Stimulated activated CD4-positive, alpha-beta T cell treated with anti-CD3 and anti-CD28 coated beads, Interleukin-15, amount 100 ng/mL, for 1 hour (primary cell): Measurements from ENCODE around the gene HPCA.
"Not testable (repeated sequence)": the region's sequence is repeated elsewhere in the genome, so short reads cannot be mapped to it uniquely, and the experiment has no call there.

Source experiments
- DNase-seq, 2 donors: peaks; one replicate each; pipeline ENCODE4 v3.0.0-alpha.2; 2020; ENCODE audit warnings: low read depth in 1 of 2, low spot score in 1 of 2

Gene HPCA

GRCh38 chr1:32900956-32901822, 14.9 kb downstream of the HPCA start, which contains the start of gene TMEM54:
TMEM54 (minus strand) TSS chr1:32901389; CDS start chr1:32901238, 151 bp downstream.
- DNase-seq = no peak

GRCh38 chr1:32901823-32902534, 15.7 kb downstream of the HPCA start:
- DNase-seq = no peak

GRCh38 chr1:32902535-32902920, 16.2 kb downstream of the HPCA start:
- no peak for DNase-seq

- DNase-seq = no peak
These were observed 17.9 kb downstream of the HPCA start for GRCh38 chr1:32903991-32904785.

DNA sequence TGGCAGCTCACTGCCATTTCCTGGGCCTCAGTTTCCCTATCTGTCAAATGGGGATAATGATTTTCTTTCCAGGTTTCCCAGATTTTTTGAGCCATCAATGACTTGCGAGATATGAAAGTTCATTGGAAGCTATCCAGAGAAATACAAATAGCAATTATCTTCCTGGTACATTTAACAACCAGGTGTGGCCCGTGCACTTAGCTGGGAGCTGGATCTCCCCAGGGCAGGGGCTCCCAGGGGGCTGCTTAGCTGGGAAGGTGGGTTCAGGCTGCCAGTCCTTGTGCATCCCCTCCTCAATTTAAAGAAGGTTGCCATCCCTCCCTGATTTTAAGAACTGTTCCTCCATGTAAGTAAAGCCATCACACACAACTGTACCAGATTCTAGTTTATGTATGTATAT, 18.5 kb downstream of the HPCA start:
- DNase-seq = no peak

DNA sequence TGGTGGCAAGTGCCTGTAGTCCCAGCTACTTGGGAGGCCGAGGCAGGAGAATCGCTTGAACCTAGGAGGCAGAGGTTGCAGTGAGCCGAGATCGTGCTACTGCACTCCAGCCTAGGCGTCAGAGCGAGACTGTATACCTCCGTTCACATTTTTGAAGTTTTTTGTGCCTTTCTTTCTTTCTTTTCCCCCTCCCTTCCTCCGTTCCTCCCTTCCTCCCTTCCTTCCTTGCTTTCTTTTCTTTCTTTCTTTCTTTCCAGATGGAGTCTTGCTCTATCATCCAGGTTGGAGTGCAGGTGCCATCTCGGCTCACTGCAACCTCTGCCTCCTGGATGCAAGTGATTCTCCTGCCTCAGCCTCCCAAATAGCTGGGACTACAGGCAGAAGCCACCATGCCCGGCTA, 19.3 kb downstream of the HPCA start:
- DNase-seq = not testable (repeated sequence)

DNA sequence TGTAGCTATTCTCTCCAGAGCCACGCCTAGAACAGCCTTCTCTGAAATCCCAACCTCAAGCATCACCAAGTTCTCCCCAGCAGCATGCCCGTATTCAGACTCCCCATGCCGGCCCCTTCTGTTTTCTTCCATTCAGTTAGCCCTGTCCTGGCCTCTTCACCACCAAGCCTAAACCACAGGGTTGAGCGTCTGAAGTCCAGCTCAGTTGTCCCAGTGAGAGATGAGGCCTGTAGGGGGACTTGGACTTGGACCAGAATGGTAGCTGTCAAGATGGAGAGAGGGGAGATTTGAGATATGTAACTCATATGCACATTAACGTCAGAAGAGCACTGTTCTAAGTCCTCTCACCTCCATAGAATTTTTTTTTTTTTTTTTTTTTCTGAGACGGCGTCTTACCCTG, 20.4 kb downstream of the HPCA start:
- no peak for DNase-seq

GRCh38 chr1:32907435-32907834, 21.1 kb downstream of the HPCA start:
- DNase-seq = no peak

- DNase-seq = no peak
These were observed 24.0 kb downstream of the HPCA start for GRCh38 chr1:32910319-32910718.

DNA sequence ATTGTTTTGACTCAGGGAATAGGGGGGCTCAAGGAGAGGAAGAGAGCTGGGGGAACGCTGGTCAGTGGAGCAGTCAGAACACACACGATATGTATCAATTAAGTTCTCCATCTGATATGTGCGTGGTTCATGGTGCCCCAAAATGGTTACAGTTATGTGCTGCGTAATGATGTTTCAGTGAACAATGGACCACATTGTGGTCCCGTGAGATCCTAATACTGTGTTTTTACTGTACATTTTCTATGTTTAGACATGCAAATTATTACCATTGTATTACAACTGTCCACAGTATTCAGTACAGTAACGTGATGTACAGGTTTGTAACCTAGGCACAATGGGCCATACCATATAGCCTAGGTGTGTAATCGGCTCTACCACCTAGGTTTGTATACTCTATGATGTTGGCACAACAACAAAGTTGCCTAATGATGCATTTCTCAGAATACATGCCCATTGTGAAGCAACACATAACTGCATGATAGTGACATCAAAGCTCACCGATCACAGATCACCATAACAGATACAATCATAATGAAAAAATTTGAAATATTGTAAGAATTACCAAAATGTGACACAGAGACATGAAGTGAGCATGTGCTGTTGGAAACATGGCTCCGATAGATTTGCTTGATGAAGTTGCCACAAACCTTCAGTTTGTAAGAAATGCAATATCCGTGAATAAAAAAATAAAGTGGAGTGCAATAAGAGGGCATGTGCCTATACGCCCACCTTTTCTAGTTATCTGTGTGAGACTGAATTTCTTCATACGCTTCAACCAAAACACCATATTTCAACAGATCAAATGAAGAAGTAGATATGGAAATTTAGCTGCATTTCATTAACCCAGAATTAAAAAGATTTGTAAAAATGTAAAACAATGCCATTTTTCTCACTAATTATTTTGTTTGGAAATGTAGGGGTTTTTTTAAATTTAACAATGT, 29.7 kb downstream of the HPCA start:
- no peak for DNase-seq

DNA sequence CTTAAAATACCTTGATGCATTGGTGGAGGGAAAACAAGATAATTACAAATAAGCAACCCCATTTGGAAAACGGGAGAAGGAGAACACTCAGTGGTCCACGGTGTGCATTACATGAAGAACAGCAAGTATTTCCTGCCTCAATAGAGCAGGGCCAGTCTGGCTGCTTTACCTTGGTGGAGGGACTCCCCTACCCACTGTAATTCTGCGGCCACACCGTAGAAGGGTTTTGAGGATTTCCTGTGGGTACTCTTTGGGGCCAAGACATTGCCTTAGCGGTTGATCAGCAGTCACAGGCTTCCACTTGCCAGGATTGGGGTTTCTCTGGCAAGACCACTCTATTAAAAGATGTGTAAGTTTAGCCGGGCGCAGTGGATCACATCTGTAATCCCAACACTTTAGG, 31.2 kb downstream of the HPCA start:
- no peak for DNase-seq

DNA sequence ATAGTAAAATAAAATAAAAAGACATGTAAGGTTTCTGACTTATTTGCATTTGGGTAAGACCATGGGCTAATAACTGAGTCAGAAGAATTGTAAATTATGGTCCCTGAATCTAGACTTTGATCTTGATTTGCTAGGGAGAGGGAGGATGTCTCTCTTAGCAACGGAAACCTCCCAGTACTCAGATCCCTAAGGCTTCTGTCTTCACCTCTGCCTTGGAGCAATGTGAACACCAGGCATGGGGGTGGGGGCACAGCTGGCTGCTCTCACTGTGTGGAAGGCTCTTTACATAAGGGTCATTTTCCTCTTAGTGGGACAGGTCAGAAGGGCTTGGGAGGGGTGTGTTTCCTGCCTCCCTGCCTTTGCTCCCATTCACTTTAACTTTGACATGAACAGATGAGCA, 31.9 kb downstream of the HPCA start:
- DNase-seq = no peak

- no peak for DNase-seq
These were observed 33.8 kb downstream of the HPCA start for GRCh38 chr1:32919811-32920733.

DNA sequence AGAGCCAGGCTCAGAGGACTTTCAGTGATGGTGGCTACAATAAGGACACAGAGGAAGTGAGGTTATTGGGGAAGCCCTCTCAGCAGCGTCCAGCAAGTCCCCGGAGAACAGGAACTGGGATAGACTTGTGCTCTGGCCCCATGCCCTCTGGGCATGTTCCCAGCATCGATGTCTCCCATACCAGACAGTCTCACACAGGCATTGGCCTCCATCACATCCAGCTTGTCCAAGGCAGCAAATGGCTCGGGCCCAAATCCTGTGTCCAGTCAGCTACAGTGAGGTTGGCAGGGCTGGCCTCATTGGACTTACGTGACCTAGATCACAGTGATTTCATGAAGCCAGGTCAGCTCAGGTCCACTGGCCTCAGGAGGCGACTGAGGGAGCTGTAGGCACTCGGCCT, 34.5 kb downstream of the HPCA start:
- DNase-seq = no peak

- no peak for DNase-seq
These were observed 38.6 kb downstream of the HPCA start for GRCh38 chr1:32924881-32925344.

DNA sequence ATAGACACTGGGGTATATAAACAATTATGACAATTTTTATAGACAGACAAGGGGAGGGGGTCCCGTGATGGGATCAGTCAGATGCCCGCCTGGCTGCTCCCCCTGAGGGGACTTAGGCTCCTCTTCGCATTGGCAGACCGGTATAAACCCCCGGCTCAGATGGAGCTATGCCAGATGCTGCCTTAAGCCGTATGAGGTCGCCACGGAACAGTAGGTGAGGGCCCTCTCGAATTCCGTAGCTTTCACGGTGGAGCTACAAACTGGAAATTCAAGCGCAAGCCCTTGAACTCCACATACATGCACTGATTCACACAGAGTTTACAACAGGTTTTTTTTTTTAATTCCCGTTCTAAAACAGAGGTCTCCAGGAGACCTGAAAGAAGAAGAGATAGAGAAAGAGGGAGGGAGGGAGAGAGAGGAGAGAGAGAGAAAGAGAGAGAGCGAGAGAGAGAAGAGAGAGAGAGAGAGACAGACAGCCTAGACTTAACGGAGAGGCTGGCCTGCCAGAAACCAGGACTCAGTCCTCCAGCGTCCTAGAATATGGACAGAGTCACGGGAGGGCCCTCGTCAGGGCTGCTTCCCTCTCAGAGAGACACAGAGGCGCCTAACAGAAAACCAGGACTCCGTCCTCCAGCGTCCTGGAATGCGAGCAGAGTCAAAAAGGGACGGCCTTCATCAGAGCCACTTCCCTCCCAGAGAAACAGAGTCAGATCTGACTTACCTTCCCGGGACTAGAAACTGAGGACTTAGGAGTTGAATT, 39.3 kb downstream of the HPCA start:
- DNase-seq = no peak

DNA sequence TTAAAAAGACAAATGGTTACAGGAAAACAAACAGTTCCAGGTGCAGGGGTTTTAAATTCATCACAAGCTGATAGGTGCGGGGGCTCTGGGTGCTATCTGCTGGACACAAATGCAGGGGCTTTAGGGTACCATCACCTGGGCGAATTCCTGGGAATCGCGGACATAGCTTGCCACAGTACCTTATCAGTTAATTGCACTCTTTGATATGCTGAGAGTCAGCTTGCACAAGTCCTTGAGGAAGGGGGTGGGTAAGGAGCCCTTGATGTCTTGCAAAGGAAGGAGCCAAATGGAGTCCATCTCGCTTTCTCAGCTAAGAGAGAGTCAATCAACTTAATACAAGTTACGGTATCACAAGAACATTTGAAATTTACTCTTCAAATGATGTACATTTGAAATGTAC, 40.3 kb downstream of the HPCA start:
- no peak for DNase-seq

DNA sequence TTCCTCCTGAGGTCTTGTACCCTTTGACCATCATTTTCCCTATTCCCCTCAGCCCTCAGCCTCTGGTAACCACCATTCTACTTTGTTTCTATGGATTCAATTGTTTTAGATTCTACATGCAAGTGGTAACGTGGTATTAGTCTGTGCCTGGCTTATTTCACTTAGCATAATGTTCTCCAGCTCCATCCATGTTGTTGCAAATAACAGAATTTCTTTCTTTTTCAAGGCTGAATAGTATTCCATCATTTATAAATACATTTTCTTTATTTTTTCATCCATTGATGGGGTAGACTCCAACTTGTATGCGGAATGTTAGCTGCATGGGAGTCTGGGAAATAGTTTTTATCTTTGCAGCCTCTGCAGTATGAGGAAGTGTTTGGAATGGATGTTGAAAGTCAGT, 41.1 kb downstream of the HPCA start:
- no peak for DNase-seq

- no peak for DNase-seq
These were observed 42.0 kb downstream of the HPCA start for GRCh38 chr1:32928285-32928684.
